Caco-2 (cell line): ENCODE measurements around the gene FASLG. TPM values are rescaled to one million over a fixed set of nuclear protein-coding genes. Genes with fewer than 3 reads are reported as not detected.

ENCODE experiments used
- BruUV-seq: library from RNA; stranded (reverse); fragments of 400-500 nt; replicated peaks from 2 replicates; lab custom pipeline; 2021; lab: Mats Ljungman, UMichigan
- CTCF ChIA-PET: fragments of 300-600 bp; sonication (Branson Sonifier 250); formaldehyde crosslinking; loops from one replicate; lab custom pipeline; 2022; ENCODE audit warnings: antibody characterized with exemption; lab: Charles Lee
- POLR2A ChIA-PET: fragments of 300-600 bp; sonication (Branson Sonifier 250); formaldehyde crosslinking; loops from one replicate; lab custom pipeline; 2022; ENCODE audit warnings: antibody characterized with exemption; lab: Charles Lee
- DNase-seq, 2 experiments: peaks; one replicate each; pipeline versions ENCODE4 v3.0.0 to v3.0.0-alpha.2; 2020 to 2022
- H3K27me3 ChIP-seq: replicated peaks from 2 replicates; pipeline ENCODE4 v1.6.0; 2011; ENCODE audit warnings: low read length; ENCODE audit not compliant: control insufficient read depth, insufficient read depth
- H3K36me3 ChIP-seq: 2 replicates; pipeline ENCODE4 v1.5.1; 2011; ENCODE audit warnings: low read length; ENCODE audit not compliant: control insufficient read depth, insufficient read depth
- H3K4me1 ChIP-seq: fragments of 250-450 bp; sonication (Bioruptor Pico); 2 replicates; pipeline ENCODE4 v1.5.1; 2020; ENCODE audit warnings: mild to moderate bottlenecking
- H3K4me3 ChIP-seq: 2 replicates; pipeline ENCODE4 v1.5.1; 2011; ENCODE audit warnings: low read depth, mild to moderate bottlenecking, control low read depth, low read length
- H3K9me3 ChIP-seq: fragments of 250-450 bp; sonication (Bioruptor Pico); 2 replicates; pipeline ENCODE4 v1.5.1; 2020; ENCODE audit warnings: mild to moderate bottlenecking, moderate library complexity
- H3K27ac Mint-ChIP-seq: one replicate; pipeline ENCODE4 v1.8.0; 2022; ENCODE audit warnings: mixed read lengths; ENCODE audit not compliant: unreplicated experiment
- H3K27me3 Mint-ChIP-seq: one replicate; pipeline ENCODE4 v1.8.0; 2022; ENCODE audit warnings: mixed read lengths; ENCODE audit not compliant: insufficient read depth, unreplicated experiment
- H3K36me3 Mint-ChIP-seq: one replicate; pipeline ENCODE4 v1.8.0; 2022; ENCODE audit warnings: mild to moderate bottlenecking, mixed read lengths; ENCODE audit not compliant: insufficient read depth, unreplicated experiment
- H3K4me1 Mint-ChIP-seq: one replicate; pipeline ENCODE4 v1.8.0; 2022; ENCODE audit warnings: low read depth, mixed read lengths; ENCODE audit not compliant: unreplicated experiment
- H3K4me3 Mint-ChIP-seq: one replicate; pipeline ENCODE4 v1.8.0; 2022; ENCODE audit warnings: mild to moderate bottlenecking, moderate library complexity, mixed read lengths; ENCODE audit not compliant: unreplicated experiment
- H3K9me3 Mint-ChIP-seq: one replicate; pipeline ENCODE4 v1.8.0; 2022; ENCODE audit warnings: mixed read lengths; ENCODE audit not compliant: unreplicated experiment
- intact Hi-C: fragments of 100-400 bp; cut with micrococcal nuclease; formaldehyde crosslinking; loops from one replicate; pipeline ENCODE4 v1.10.0; 2022; ENCODE audit not compliant: unreplicated experiment
- total RNA-seq: library from RNA; stranded (reverse); gene quantifications from 2 replicates; pipeline ENCODE4 v1.2.3, GENCODE V29; 2022
- TF ChIP-seq, protein P1 (sequence below), 2 experiments: fragments of 200-600 bp in 1 of 2; IDR thresholded peaks; 1 replicate in 1 of 2; 2 replicates in 1 of 2; pipeline versions ENCODE4 v1.5.1 to v1.8.0; 2011 to 2022; ENCODE audit warnings: antibody characterized with exemption in 1 of 2, control low read depth in 1 of 2, inconsistent platforms in 1 of 2, low read depth in 1 of 2, low read length in 1 of 2, mild to moderate bottlenecking in 1 of 2, moderate library complexity in 1 of 2; ENCODE audit not compliant: insufficient read depth in 1 of 2, severe bottlenecking in 1 of 2, unreplicated experiment in 1 of 2

The FASLG gene
- total RNA-seq, 1 experiment from 2014 or later = not detected

- no peaks in the 10 kb centered on the region for H3K9me3 ChIP-seq
- no TSS peak for BruUV-seq
- H3K4me1 ChIP-seq = no peaks in the 10 kb centered on the region
- TF ChIP-seq, protein P1, sequence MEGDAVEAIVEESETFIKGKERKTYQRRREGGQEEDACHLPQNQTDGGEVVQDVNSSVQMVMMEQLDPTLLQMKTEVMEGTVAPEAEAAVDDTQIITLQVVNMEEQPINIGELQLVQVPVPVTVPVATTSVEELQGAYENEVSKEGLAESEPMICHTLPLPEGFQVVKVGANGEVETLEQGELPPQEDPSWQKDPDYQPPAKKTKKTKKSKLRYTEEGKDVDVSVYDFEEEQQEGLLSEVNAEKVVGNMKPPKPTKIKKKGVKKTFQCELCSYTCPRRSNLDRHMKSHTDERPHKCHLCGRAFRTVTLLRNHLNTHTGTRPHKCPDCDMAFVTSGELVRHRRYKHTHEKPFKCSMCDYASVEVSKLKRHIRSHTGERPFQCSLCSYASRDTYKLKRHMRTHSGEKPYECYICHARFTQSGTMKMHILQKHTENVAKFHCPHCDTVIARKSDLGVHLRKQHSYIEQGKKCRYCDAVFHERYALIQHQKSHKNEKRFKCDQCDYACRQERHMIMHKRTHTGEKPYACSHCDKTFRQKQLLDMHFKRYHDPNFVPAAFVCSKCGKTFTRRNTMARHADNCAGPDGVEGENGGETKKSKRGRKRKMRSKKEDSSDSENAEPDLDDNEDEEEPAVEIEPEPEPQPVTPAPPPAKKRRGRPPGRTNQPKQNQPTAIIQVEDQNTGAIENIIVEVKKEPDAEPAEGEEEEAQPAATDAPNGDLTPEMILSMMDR (IDR thresholded peaks at IDR 0.05; ENCODE audit: insufficient read depth in 1 of 2, low read depth in 1 of 2, low read length in 1 of 2, severe bottlenecking in 1 of 2, unreplicated experiment in 1 of 2) = no peak
- H3K4me3 ChIP-seq = no peak overlapping the region
- CTCF ChIA-PET = no interaction called here
- H3K4me3 Mint-ChIP-seq = no peak overlapping the region
- no peaks in the 10 kb centered on the region for H3K36me3 ChIP-seq
- intact Hi-C loops = no loop called here
- H3K27ac Mint-ChIP-seq = no peak overlapping the region
- no peaks in the 10 kb centered on the region for H3K36me3 Mint-ChIP-seq
- no peaks in the 10 kb centered on the region for H3K27me3 ChIP-seq
- POLR2A ChIA-PET = no interaction called here
- DNase-seq = no peak
- H3K4me1 Mint-ChIP-seq = no peaks in the 10 kb centered on the region
- no peaks in the 10 kb centered on the region for H3K9me3 Mint-ChIP-seq
- H3K27me3 Mint-ChIP-seq = no peaks in the 10 kb centered on the region
These were observed 38.7 kb downstream of the FASLG start for GRCh38 chr1:172697534-172698002.

DNA sequence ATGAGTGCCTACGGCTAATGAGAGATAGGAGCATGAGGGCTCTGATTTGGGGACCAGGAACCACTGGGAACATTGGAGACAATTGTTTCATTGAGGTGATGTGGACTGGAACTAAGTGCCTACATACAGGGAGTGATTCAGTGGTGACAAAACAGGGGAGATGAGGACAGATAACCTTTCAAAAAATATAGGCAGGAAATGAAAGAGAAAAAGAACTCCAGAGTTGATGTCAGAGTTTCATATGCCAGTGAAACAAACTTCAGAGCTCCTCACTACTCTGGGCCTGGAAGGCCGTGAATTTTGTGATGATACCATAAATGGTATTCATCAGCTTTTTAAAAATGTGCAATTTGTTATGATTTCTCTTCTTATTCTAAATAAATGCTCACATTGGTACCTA, 39.3 kb downstream of the FASLG start:
- POLR2A ChIA-PET = no interaction called here

GRCh38 chr1:172699111-172699510, 40.2 kb downstream of the FASLG start:
- CTCF ChIA-PET = no interaction called here
- DNase-seq = no peak
- no peaks in the 10 kb centered on the region for H3K9me3 ChIP-seq
- POLR2A ChIA-PET = no interaction called here
- Mint-ChIP-seq H3K36me3 (no peaks in the 10 kb centered on the region), H3K4me1 (no peaks in the 10 kb centered on the region), H3K9me3 (no peaks in the 10 kb centered on the region), H3K27me3 (no peaks in the 10 kb centered on the region), H3K27ac (no peak overlapping the region), H3K4me3 (no peak overlapping the region)
- no peak overlapping the region for H3K4me3 ChIP-seq
- H3K36me3 ChIP-seq = no peaks in the 10 kb centered on the region
- H3K4me1 ChIP-seq = no peaks in the 10 kb centered on the region
- TF ChIP-seq, protein P1 (IDR thresholded peaks at IDR 0.05; ENCODE audit: insufficient read depth in 1 of 2, low read depth in 1 of 2, low read length in 1 of 2, severe bottlenecking in 1 of 2, unreplicated experiment in 1 of 2) = no peak
- no TSS peak for BruUV-seq
- H3K27me3 ChIP-seq = no peaks in the 10 kb centered on the region
- intact Hi-C loops = no loop called here

More for the DNA sequence above, 39.3 kb downstream of the FASLG start:
- H3K36me3 ChIP-seq = no peaks in the 10 kb centered on the region
- Mint-ChIP-seq H3K27ac (no peak overlapping the region), H3K4me3 (no peak overlapping the region), H3K9me3 (no peaks in the 10 kb centered on the region), H3K36me3 (no peaks in the 10 kb centered on the region), H3K4me1 (no peaks in the 10 kb centered on the region), H3K27me3 (no peaks in the 10 kb centered on the region)
- intact Hi-C loops = no loop called here
- CTCF ChIA-PET = no interaction called here
- no peak overlapping the region for H3K4me3 ChIP-seq
- DNase-seq = no peak
- no TSS peak for BruUV-seq
- H3K9me3 ChIP-seq = no peaks in the 10 kb centered on the region
- H3K27me3 ChIP-seq = no peaks in the 10 kb centered on the region
- TF ChIP-seq, protein P1 (IDR thresholded peaks at IDR 0.05; ENCODE audit: insufficient read depth in 1 of 2, low read depth in 1 of 2, low read length in 1 of 2, severe bottlenecking in 1 of 2, unreplicated experiment in 1 of 2) = no peak
- no peaks in the 10 kb centered on the region for H3K4me1 ChIP-seq
